ENCODE results near the gene GARNL3. TPM values are rescaled to one million over a fixed set of nuclear protein-coding genes. Genes with fewer than 3 reads are reported as not detected.

The GARNL3 gene
- total and polyA plus RNA-seq, 2 donors (not counting 3 experiments of a cell fraction or from before 2014, with no cell fraction given), result 1.4 to 8.3 TPM

GRCh38 chr9:127426756-127427155, 162.2 kb downstream of the GARNL3 start:
- intact Hi-C loops (cut with micrococcal nuclease) (no loop called here), dilution Hi-C loops (cut with MboI; ENCODE audit: extremely low pct_ligation_motif_present, low sequenced_read_pairs) (no loop called here)
- FAIRE-seq, result no peak
- Histone ChIP-seq H3K9me3 (replicated peaks; ENCODE audit: control insufficient read depth, insufficient read depth, low read length) (no peaks in the 10 kb centered on the region), H3K36me3 (ENCODE audit: control insufficient read depth in 2 of 2, extremely low read depth in 1 of 2, insufficient read depth in 2 of 2, low read length in 2 of 2) (peaks cover 2% of the 10 kb centered on the region in 2 experiments), H3K4me1 (ENCODE audit: control insufficient read depth, extremely low read depth, insufficient read depth, low read length) (peaks cover 25% of the 10 kb centered on the region), H3K4me2 (ENCODE audit: insufficient read depth, low read length) (no peak overlapping the region), H3K4me3 (replicated peaks in 1 of 3; ENCODE audit: insufficient read depth in 1 of 3, low read depth in 1 of 3, low read length in 3 of 3) (no peak overlapping the region), H2AFZ (ENCODE audit: low read depth, low read length) (no peak overlapping the region), H3K79me2 (ENCODE audit: control insufficient read depth, insufficient read depth, low read length) (peaks cover 43% of the 10 kb centered on the region), H3K27ac (ENCODE audit: insufficient read depth, low read depth, low read length) (no peak overlapping the region), H3K9me1 (replicated peaks; ENCODE audit: control insufficient read depth, extremely low read depth, insufficient read depth, low read length) (no peaks in the 10 kb centered on the region), H3K27me3 (ENCODE audit: control insufficient read depth in 2 of 2, insufficient read depth in 2 of 2, low read length in 2 of 2) (no peaks in the 10 kb centered on the region), H3K9ac (replicated peaks; ENCODE audit: extremely low read depth, insufficient read depth, low read length) (no peak overlapping the region), H4K20me1 (replicated peaks; ENCODE audit: control insufficient read depth, extremely low read depth, insufficient read depth, low read length) (no peaks in the 10 kb centered on the region)
- POLR2A ChIA-PET, result no interaction called here
- no TSS peak for BruUV-seq (replicated peaks)
- DNase-seq (ENCODE audit: low read depth, low spot score), result no peak
- CTCF ChIA-PET, result no interaction called here
- no peak for TF ChIP-seq GATA2 (IDR thresholded peaks at IDR 0.05; ENCODE audit: insufficient read depth, insufficient read length, low read depth, low read length)
- no peak for TF ChIP-seq FOS (IDR thresholded peaks at IDR 0.05; ENCODE audit: borderline replicate concordance, insufficient read depth, low read length)
- TF ChIP-seq POLR2A (IDR thresholded peaks at IDR 0.05; ENCODE audit: low read depth, low read length), result no peak
- no peak for TF ChIP-seq MYC (IDR thresholded peaks at IDR 0.05; ENCODE audit: low read depth, low read length)
- TF ChIP-seq EZH2 (IDR thresholded peaks at IDR 0.05; ENCODE audit: borderline replicate concordance, low read depth, low read length, severe bottlenecking), result no peak
- TF ChIP-seq POLR2AphosphoS5 (IDR thresholded peaks at IDR 0.05; ENCODE audit: insufficient read depth, low read depth, low read length), result no peak
- TF ChIP-seq CTCF (IDR thresholded peaks at IDR 0.05; ENCODE audit: extremely low read depth in 1 of 2, insufficient read depth in 1 of 2, low read depth in 1 of 2, low read length in 2 of 2), result no peak
- TF ChIP-seq, protein P1, sequence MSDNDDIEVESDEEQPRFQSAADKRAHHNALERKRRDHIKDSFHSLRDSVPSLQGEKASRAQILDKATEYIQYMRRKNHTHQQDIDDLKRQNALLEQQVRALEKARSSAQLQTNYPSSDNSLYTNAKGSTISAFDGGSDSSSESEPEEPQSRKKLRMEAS (IDR thresholded peaks at IDR 0.05; ENCODE audit: insufficient read depth, insufficient read length), result no peak
- TF ChIP-seq JUN (IDR thresholded peaks at IDR 0.05; ENCODE audit: borderline replicate concordance, insufficient read depth, insufficient read length, low read depth), result no peak
